HT1080 (cell line): ENCODE results near the gene ABI1. TPM values are rescaled to one million over a fixed set of nuclear protein-coding genes. Genes with fewer than 3 reads are reported as not detected.
A peak's percentile ranks its signal among the peaks of the same experiment; 100 is the strongest.
"Not testable (repeated sequence)": the region's sequence is repeated elsewhere in the genome, so short reads cannot be mapped to it uniquely, and the experiment has no call there.

ENCODE experiments used
- DNase-seq: peaks from one replicate; pipeline ENCODE4 v3.0.0-alpha.2; 2015; ENCODE audit warnings: low read depth
- polyA plus RNA-seq, 2 experiments: library from polyadenylated mRNA; depleted of rRNA; stranded (reverse); fragments of >200 nt; gene quantifications; 2 replicates each; pipeline ENCODE4 v1.2.3, GENCODE V29; 2015
- total RNA-seq: library from RNA; depleted of rRNA; stranded (reverse); fragments of >200 nt; shearing (Covaris generic); gene quantifications from 2 replicates; pipeline ENCODE4 v1.2.3, GENCODE V29; 2014; rRNA removed

Gene ABI1
- 32.4 and 49.8 TPM in 2 replicates for total RNA-seq
- polyA plus RNA-seq (2015; cell fraction: cytosol; rRNA removed), result 36.3 and 44.4 TPM in 2 replicates
- 52.8 and 54.1 TPM in 2 replicates for polyA plus RNA-seq (2015; cell fraction: nucleus; rRNA removed)

DNA sequence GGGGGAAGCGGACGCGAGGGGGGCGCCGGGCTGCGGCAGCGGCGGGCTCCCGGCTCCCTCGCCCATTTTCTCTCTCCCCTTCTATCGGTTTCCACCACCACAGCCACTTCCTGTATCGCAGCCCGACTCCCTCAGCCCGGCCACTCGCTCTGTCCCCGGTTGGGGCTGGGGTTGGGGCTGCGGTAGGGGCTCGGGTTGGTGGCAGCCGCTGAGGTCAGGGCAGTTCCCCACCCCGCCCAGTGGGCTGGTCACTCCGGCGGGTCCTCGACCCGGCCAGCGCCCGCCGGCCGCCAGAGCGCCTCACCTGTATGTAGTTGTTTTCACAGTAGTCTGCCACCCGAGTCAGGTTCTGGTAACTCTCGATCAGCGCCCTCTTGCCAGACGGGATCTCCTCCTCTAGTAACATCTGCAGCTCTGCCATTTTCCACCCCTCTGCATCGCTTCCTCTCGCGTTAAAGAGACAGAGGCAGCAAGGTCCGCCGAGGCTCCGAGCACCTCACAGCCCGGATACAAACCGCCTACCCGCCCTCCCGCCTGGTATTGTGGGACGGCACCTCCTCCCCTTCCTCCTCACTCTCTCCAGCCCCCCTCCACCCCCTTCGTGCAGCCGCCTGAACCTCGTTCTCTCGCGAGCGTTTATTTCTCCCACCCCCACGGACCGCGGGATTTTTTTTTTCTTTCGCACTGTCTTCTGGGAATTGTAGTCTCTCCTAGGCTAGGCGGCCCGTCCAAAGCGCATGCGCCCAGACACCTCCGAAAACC, at the start of gene ABI1:
Gene ABI1 (minus strand): TSS at position 516 of the 762 bp plus-strand sequence. CDS start 95 bp downstream, at position 421.
- DNase-seq, result peak; percentile 97

DNA sequence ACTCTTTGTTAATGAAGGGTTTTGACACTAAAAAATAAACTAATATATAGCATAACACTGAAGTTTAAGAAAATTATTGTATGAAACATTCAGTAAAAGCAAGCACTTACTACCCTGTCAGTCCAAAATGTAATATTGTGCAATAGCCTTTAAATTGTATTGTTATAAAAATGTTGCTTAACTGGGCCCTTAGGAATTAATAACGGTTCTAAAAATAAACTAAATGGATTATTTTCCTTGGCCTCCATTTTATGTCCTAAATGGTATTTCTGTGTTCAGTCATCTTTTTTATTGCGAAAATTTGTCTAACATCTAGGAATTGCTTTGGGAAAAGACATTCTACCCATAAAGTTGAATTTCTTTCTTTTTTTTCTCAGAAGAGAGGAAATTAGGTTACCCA, 49.0 kb upstream of the ABI1 start:
- no peak for DNase-seq

DNA sequence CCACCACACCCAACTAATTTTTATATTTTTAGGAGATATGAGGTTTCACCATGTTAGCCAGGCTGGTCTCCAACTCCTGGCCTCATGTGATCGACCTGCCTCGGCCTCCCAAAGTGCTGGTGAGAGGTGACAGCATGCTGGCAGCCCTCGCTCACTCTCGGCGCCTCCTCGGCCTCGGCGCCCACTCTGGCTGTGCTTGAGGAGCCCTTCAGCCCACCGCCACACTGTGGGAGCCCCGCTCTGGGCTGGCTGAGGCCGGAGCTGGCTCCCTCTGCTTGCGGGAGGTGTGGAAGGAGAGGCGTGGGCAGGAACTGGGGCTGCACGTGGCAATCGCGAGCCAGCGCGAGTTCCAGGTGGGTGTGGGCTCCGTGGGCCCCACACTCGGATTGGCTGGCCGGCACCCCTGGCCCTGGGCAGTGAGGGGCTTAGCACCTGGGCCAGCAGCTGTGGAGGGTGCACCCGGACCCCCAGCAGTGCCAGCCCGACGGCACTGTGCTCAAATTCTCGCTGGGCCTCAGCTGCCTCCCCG, 44.6 kb upstream of the ABI1 start:
- DNase-seq, result not testable (repeated sequence)

DNA sequence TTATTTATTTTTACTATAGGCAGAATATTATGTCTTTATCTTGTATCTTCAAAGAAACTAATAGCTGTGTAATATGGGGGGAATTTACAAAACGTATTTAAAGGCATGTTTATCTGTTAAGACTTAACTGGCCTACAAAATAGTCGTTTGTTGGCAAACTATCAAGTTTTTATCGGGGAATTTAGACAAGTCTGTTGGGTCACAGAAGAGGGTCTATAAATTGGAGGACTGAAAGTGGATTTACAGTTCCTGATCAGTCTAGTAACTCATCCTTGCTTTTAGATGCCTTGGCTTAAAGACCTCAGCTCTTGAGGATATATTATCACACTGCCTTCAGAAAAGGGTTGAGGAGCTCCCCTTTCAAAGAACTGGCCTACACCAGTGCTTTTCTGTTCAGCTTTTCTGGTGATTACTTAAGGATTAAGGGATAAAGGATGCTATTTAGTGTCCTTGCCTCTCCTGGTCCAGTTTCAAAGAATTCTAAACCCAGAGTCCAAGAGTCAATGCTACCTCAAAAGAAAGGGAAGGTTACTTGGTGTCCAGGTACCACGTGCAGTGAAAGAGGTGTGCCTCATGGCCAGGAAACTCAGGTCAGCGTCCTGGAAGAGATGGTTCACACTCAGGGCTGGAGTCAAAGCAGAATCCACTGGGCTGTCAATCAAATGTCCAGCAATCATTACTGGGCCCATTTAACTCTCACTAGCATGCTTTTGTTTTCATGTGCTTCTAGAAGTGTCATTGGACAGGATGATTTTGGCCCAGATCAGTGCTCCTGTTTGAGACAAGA, 42.9 kb upstream of the ABI1 start:
- DNase-seq, result no peak

GRCh38 chr10:26892306-26892923, 31.7 kb upstream of the ABI1 start:
- DNase-seq, result not testable (repeated sequence)

- DNase-seq, result peak; percentile 53
Observed at GRCh38 chr10:26890956-26891355, 30.2 kb upstream of the ABI1 start.

GRCh38 chr10:26887611-26888215, 27.0 kb upstream of the ABI1 start:
- peak; percentile 66 for DNase-seq

DNA sequence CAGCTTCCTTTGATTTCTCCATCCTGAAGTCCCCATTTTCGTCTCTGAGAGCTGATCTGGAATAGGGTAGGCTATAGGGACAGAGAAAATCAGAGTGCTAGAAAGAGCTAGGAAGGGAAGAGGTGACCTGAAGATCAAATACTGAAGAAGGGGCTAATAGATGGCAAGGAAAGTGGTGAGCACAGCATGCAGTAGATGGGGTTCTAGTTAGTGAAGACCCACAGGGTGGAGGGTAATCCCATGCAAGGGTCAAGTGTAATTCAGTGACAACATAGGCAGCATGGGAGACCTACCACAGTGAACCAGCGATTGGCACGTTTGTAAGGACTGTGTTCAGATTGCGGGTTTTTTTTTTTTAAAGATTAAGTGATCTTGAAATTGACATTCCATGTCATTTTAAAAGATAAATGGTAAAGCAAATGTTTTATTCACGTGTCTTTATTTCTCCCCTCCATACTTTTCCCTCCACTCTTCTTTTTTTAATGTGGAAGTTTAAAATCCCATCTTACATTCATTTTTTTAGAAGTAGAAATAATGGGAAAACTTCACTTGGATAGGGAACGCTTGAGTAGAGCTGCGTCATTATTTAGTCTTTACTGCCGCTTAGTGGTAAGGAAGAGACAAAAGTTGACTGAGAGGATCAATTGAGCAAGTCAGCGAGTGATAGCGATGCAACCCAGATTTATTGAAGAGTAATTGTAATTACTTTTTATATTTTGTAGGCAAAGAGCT, 21.0 kb upstream of the ABI1 start:
- peak; percentile 43 for DNase-seq

DNA sequence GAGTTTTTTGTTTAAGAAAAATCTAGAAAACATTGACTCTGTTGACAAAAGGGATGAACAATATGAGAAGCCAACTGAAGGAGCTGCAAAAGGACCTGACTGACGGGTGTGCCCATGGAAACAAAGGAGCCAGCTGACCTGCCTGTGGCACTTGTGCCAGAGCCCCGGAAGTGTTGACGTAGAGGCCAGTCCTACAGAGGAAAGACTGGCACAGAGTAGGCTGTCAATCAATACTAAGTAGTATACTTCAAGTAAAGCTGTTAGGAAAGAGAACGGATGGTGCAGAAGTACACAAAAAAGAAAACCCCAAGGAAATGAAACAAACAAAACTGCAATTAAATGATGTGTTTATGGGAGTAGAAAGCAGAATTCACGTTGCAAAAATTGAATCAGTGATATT, 19.0 kb upstream of the ABI1 start:
- no peak for DNase-seq

- no peak for DNase-seq
Observed at GRCh38 chr10:26870766-26871165, 10.0 kb upstream of the ABI1 start.

- peak; percentile 60 for DNase-seq
Observed at GRCh38 chr10:26869528-26869927, 8.8 kb upstream of the ABI1 start.

- no peak for DNase-seq
Observed at GRCh38 chr10:26863351-26864076, 2.8 kb upstream of the ABI1 start.

- DNase-seq, result no peak
Observed at GRCh38 chr10:26861205-26861998, 644 bp upstream of the ABI1 start.

- DNase-seq, result peak; percentile 74
Observed at GRCh38 chr10:26860102-26860442, 686 bp downstream of the ABI1 start.

DNA sequence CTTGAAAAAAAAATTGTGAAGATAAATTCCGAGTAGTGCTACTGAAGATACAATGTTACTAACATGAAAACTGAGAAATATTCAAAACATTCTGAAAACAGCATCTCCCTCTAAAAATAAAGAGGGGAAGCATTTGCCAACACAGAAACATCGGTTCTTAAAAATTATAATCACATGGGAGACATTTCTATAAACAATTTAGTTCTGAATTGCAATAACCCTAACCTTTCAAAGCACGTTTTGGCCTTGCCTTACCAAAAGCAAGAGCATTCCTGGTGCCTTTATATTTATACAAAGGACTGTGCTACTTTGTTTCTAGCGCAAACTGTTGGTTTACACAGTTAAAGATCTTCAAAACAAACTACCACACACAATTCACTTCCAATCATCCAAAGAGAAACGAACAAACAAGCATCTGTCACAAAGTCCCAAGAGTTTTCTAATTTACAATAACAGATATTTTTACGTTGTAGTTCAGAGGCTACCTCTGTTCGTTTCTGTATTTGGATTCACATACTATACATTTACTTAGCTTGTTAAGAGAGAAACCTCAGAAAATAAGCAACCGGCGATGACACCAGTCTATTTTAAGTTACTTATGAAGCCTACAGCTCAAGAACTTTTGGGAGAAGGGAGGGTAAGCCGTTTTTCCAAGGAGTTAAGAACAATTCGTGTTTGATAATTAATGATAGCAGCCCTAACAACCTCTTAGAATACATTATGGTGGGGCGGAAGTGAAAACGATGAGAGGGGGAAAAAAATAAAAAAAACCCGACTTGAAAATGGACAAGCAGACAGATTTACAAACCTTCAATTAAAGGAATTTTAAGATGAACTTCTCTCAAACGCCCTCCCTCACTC, 1.3 kb downstream of the ABI1 start:
- DNase-seq, result no peak

- no peak for DNase-seq
Observed at GRCh38 chr10:26858707-26859034, 2.1 kb downstream of the ABI1 start.

DNA sequence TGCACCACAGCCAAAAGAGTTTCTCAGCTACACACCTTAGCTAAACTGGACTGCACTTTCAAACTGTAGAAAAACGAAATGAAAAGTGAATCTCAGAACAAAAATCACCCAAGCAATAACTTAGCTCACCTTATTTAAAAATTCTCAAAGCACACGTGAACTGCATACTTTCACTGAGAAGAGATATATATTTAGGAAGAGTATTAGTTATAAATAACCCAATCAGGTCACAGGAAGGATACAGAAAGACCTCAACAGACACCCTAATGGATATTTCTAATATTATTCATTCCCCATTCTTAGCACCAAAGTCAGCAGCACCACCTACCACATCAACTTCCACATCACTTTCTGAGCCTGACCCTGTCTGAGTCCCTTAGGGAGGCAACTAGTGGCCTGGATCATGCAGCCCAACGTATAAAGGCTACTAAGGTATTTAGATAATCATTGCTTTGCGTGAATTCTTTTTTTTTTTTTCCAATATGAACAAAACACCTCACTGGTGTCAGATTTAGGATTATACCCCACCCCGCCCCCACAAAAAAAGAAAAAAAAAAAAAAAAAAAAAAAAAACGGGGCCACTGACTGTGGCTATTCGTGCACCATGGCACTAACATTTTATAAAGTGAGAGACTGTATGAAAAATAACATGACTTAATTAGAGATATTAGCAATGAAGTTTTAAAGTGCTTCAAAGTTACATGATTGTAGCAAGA, 2.6 kb downstream of the ABI1 start:
- DNase-seq, result no peak

GRCh38 chr10:26857553-26857952, 3.2 kb downstream of the ABI1 start:
- DNase-seq, result not testable (repeated sequence)
